Eye (tissue), 1 donor: Measurements from ENCODE around the gene ACVR1C.
"Not testable (repeated sequence)": the region's sequence is repeated elsewhere in the genome, so short reads cannot be mapped to it uniquely, and the experiment has no call there.

Experiments used
- DNase-seq: peaks from one replicate; pipeline ENCODE4 v3.0.0-alpha.2; 2015

ACVR1C gene

GRCh38 chr2:157572725-157573124 is 55.9 kb downstream of the ACVR1C start:
- DNase-seq, result no peak

- not testable (repeated sequence) for DNase-seq
Measured at GRCh38 chr2:157566623-157567022, 62.0 kb downstream of the ACVR1C start.

GRCh38 chr2:157566113-157566512 is 62.6 kb downstream of the ACVR1C start:
- DNase-seq, result not testable (repeated sequence)

GRCh38 chr2:157565550-157565949 is 63.1 kb downstream of the ACVR1C start:
- DNase-seq, result no peak

GRCh38 chr2:157559890-157560289 is 68.8 kb downstream of the ACVR1C start:
- DNase-seq, result no peak

- DNase-seq, result no peak
Measured at GRCh38 chr2:157559461-157559860, 69.2 kb downstream of the ACVR1C start.

- DNase-seq, result no peak
Measured at GRCh38 chr2:157559061-157559460, 69.6 kb downstream of the ACVR1C start.

- no peak for DNase-seq
Measured at GRCh38 chr2:157557770-157558169, 70.9 kb downstream of the ACVR1C start.

- no peak for DNase-seq
Measured at GRCh38 chr2:157540102-157540501, 88.6 kb downstream of the ACVR1C start.

- DNase-seq, result no peak
Measured at GRCh38 chr2:157538064-157538463, 90.6 kb downstream of the ACVR1C start.

- no peak for DNase-seq
Measured at GRCh38 chr2:157536815-157537214, 91.8 kb downstream of the ACVR1C start.

- no peak for DNase-seq
Measured at GRCh38 chr2:157528963-157529751, 99.5 kb downstream of the ACVR1C start.

GRCh38 chr2:157526070-157526469 is 102.6 kb downstream of the ACVR1C start:
- DNase-seq, result no peak

- DNase-seq, result no peak
Measured at GRCh38 chr2:157523270-157524247, 105.1 kb downstream of the ACVR1C start.

- DNase-seq, result not testable (repeated sequence)
Measured at GRCh38 chr2:157514966-157515365, 113.7 kb downstream of the ACVR1C start.

- peak; percentile 6 for DNase-seq
Measured at GRCh38 chr2:157509744-157510143, 118.9 kb downstream of the ACVR1C start.

- no peak for DNase-seq
Measured at GRCh38 chr2:157508676-157509075, 120.0 kb downstream of the ACVR1C start.

- no peak for DNase-seq
Measured at GRCh38 chr2:157506586-157506985, 122.1 kb downstream of the ACVR1C start.

GRCh38 chr2:157504623-157505022 is 124.0 kb downstream of the ACVR1C start:
- DNase-seq, result no peak

GRCh38 chr2:157501026-157501425 is 127.6 kb downstream of the ACVR1C start:
- no peak for DNase-seq

- no peak for DNase-seq
Measured at GRCh38 chr2:157500334-157500733, 128.3 kb downstream of the ACVR1C start.

GRCh38 chr2:157498483-157498882 is 130.2 kb downstream of the ACVR1C start:
- no peak for DNase-seq

- DNase-seq, result peak; percentile 56
Measured at GRCh38 chr2:157497638-157498314, 130.9 kb downstream of the ACVR1C start.
